HG03064 (cell line): ENCODE results near the gene C1orf159.
"Not testable (repeated sequence)": the region's sequence is repeated elsewhere in the genome, so short reads cannot be mapped to it uniquely, and the experiment has no call there.

ENCODE experiments used
- ATAC-seq: cut with Tn5 transposase; IDR thresholded peaks from one replicate; pipeline ENCODE4 v1.9.1; 2021; ENCODE audit warnings: low read depth; ENCODE audit not compliant: unreplicated experiment

Gene C1orf159

DNA sequence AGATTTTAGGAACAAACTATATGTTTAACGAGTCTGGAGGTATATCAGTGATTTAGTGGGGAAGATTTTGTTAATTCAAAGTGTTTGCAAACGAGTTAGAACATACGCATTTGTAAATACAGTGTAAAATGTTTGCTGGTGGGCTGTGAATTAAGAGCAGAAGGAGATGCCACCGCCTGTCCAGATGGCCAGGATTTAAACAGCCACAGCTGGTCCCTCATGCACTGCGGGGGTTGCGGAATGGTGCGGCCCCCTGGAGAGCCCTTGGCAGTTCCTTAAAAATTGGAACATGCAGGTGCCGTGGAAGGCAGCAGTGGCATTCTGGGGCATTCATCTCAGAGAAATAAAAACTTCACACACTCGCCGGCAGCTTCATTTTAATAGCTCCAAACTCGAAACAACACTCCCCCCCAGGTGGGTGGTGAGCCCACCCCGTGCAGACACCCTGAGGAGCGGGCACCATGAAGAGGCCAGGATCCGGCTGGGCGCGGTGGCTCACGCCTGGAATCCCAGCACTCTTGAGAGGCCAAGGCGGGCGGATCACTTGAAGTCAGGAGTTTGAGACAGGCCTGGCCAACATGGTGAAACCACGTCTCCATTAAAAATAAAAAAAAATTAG, 3.5 kb upstream of the C1orf159 start:
- ATAC-seq, result no peak

DNA sequence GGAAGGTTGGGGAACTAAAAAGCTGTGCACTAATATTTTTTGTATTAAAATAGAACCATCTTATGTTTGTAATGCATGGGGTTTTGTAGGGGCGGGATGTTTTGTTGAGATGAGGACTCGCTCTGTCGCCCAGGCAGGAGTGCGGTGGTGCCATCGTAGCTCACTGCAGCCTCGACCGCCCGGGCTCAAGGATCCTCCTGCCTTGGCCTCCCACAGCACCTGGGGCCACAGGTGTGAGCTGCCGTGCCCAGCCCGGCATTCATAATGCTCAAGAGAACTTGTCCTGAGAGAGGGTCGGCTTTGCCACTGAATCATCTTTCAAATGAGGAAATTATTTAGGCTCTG, 3.0 kb upstream of the C1orf159 start:
- ATAC-seq, result no peak

DNA sequence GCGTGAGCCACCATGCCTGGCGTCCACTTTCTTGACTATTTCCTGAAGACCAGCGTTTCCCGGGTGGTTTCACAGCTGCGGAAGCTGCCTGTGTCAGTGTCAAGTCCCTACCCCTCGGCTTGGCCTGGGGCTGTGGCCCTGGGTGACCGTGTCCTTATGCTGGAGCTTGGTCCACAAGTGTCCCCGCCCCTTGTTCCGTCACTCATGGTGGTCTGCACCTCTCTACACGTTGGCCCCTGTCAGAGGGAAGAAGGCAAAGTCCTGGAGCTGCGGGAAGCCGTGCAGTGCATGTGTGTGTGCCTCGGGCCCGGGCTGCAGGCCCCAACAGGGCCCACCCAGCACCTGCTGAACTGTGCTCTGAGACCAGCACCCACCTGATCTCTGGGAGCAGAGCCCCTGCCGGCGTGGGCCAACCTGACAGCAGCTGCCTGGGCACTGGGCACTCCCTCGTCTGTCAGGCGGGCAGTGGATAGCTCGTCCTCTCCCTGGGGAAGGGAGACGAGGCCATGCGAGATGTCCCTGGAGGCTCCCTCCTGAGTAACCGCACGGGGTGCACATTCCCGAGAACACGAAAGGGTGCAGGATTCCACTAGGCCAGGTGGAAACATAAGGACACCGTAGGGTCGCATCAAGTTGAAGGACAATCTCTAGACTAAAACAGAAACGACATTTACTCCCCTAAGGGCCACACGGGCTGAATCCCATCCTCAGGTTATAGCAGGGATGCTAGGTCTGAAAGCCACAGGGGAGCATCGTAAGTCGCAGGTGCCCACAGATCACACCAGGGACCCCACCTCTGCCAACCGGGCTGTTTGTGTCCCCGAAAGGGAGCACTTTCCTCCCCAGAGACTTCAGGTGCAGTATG, 2.4 kb upstream of the C1orf159 start:
- ATAC-seq, result no peak

DNA sequence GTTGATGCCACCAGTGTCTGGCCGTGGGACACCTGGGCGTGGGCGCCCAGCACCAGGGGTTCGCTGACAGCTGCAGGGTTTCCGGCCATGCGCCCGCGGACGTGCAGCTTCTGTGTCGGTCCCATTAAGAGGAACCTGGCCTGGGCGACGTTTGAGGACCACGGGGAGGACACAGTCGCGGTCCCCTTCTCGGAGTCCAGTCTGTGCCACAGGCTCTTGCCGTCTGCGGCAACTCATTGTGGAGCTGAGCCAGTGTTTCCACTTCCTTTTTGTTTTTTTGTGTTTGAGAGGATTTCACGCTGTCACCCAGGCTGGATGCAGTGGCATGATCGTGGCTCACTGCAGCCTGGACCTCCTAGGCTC, 1.6 kb upstream of the C1orf159 start:
- no peak for ATAC-seq

DNA sequence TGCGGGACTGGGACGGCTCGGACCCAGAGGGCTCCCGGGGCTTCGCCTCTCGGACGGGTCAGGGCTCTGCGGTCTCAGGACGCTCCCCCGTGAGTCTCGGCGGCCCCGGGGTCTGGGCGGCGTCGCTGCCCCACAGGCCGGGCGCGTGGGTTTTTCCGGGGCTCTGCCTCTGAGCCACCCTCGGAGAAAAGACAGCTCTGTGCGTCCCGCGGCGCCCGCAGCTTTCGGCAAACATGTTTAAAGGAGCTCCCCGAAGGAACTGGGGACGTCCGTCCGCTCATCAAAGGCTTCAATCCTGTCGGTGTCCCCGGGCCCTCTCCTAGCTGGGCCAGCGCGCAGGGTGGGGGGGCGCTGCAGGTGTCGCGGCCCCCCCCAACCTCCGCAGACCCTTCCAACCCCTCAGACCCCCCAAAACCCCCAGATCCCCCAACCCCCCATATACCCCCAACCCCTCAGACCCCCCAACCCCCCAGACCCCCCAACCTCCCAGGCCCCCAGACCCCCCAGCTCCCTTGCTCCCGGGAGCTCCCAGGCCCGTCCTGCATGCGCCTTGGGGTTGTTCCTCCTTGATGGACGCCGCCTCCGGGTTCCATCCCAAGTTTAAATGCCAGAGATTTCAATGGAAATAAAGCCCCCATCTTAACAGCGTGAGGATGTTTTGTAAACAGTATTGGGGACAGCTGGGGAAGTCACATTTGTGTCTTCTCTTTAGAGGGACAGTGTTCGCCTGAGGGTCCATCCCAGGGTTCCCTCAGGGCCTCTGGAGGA, 996 bp upstream of the C1orf159 start:
- ATAC-seq, result no peak

DNA sequence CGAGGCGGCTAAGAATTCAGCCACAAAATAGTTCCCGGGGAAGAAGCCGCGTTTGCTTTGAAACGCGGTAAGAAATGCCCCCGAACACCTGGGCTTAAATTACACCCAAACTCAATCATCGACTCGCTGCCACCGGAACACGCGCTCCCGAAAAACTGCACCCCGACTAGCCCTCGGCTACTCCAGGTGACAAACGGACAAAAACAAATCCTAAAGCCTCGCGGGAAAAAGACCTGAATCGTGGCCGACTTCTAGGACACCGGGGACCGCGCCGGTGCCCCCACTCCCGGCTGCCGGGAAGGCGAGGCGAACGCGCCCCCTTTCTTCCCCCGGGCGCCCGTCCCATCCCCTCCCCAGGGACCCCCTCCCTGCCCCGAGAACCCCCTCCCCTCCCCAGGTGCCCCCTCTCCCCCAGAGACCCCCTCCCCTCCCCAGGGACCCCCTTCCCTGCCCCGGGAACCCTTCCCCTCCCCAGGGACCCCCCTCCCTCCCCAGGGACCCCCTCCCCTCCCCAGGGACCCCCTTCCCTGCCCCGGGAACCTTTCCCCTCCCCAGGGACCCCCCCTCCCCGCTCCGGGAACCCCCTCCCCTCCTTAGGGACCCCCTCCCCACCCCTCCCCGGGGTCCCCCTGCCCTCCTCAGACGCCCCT, 628 bp downstream of the C1orf159 start:
- no peak for ATAC-seq

DNA sequence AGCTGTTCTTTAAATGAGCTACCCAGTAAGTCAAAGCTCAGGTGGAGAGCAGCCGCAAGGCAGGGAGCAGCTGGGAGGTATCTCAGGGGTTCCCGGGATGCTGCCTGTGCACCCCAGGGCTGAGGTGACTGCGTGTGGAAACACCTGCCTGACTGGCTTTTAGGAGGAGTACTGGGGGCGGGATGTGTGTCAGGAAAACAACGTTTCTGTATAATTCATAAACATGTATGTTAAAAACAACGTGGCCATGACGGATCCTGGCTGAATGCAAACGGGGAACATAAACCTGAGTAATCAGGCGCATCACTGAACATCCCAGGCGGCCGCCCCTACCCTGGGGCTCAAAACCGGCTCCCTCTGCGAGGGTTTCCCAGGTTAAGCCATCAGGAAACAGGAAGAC, 1.5 kb downstream of the C1orf159 start:
- ATAC-seq, result no peak

DNA sequence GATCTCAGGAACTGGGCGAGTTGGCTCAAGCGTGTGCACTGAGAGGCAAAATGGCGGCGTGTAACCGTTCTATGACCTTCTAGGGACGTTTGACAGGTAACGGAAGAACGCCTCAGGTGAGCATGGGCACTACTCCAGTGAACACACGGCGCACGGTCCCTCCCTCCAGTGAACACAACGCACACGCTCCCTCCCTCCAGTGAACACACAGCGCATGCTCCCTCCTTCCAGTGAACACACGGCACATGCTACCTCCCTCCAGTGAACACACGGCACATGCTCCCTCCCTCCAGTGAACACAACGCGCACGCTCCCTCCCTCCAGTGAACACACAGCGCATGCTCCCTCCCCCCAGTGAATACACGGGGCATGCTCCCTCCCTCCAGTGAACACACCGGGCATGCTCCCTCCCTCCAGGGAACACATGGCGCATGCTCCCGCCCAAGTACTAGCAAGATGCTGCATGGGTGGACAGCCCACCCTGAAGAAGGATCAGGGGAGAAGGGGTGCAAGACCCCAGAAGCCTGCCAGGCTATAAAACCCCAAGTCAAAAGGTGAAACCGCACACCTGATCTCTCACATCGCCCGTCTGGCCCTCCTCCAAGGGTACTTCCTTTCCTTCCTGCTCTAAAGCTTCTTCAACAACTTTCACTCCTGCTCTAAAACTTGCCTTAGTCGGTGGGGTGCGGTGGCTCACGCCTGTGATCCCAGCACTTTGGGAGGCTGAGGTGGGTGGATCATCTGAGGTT, 3.5 kb downstream of the C1orf159 start:
- no peak for ATAC-seq

DNA sequence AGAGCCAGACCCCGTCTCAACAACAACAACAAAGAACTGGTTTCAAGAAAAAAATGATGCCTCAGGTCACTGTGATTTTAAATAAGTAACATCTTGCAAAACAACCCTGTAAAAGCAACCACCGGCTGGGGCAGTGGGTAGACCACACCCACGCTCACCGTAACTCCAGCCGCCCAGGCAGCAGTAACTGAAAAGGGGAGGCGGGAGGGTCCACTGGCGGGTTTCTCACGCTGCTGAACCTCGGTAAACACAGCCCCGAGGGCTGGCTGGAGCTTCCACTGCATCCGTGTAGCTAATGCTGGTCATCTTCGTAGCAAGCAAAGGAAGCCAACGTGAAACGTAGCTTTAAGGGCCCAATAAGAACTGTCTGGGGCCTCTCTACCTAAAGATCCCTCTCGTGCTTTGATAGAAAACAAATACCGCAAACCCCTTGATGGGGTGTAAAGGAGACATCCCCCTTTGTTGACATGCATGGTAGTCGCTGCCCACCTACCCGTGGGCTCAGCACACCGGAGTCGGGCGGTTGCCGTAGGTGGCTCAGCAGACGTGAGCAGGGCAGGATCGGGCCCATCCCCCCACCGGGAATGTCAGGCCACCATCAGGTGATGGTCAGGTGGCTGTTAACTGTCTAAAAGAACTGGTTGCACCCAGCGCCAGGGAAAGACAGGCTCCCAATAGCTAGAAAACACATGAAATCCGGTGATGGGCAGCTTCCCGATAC, 4.2 kb downstream of the C1orf159 start:
- no peak for ATAC-seq

DNA sequence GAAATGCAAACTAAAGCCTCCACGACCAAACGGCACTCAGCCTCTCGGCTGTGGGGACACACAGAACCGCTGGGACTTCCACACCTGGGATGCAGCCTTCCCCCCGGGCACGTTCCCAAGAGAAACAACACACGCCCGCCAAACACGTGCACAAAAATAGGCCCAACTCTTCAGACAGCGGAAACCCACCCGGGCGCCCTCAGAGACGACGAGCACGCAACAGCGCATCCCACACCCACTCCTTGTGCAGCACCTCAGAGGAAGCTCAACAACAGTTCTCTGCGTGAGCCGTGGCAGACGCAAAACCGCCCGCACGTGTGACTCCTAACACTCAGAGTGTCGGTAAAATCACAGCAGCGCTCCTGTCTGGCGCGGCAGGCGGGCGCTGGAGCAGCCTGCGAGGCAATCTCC, 5.3 kb downstream of the C1orf159 start:
- no peak for ATAC-seq

DNA sequence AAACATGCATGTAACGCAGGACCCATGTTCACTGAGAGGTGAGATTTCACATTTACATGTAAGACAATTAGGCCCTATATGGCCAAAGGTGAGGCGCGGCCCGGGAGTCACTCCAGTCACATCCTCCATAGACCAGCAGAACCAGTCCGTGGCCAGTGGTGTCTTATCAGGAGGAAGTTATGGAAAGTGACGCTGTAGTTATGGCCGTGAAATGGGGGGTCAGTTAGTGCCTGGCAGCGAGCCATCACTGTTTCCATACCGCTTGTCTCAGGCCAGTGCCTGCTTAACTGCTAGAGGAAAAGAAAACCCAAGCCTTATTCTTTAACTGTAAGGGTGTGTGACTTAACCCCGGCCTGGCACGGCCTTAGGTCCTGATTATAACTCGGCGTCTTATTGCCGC, 6.1 kb downstream of the C1orf159 start:
- no peak for ATAC-seq

DNA sequence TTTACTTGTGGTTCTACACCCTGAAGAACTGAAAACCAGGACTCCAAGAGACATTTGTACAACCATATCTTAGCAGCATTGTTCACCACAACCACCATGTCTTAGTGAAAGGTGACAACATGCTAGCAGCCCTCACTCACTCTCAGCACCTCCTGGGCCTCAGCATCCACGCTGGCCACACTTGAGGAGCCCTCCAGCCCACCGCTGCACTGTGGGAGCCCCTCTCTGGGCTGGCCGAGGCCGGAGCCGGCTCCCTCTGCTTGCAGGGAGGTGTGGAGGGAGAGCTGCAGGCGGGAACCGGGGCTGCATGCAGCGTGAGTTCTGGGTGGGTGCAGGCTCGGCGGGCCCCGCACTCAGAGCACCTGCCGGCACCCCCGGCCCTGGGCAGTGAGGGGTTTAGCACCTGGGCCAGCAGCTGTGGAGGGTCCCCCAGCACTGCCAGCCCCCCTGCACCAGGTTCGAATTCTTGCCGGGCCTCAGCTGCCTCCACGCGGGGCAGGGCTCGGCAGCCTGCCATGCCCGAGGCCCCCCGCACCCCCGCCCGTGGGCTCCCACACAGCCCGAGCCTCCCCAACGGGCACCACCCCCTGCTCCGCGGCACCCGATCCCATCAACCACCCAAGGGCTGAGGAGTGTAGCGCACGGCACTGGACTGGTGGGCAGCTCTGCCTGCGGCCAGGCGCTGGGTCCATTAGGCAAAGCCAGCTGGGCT, 9.2 kb downstream of the C1orf159 start:
- ATAC-seq, result no peak

DNA sequence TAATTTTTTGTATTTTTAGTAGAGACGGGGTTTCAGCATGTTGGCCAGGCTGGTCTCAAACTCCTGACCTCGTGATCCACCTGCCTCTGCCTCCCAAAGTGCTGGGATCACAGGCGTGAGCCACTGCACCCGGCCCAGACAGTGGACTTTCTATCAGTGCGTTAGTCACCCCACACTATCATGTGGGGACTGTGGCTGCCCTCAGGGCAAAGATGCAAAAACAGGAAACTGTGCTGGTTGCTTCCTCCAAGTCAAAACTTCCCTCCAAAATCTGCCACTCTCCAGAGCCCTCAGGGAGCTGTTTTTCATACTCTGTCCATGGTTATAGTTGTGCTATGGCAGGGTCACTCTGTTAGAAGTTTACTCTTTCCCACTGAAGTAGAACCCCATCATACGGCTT, 11.7 kb downstream of the C1orf159 start:
- ATAC-seq, result not testable (repeated sequence)

DNA sequence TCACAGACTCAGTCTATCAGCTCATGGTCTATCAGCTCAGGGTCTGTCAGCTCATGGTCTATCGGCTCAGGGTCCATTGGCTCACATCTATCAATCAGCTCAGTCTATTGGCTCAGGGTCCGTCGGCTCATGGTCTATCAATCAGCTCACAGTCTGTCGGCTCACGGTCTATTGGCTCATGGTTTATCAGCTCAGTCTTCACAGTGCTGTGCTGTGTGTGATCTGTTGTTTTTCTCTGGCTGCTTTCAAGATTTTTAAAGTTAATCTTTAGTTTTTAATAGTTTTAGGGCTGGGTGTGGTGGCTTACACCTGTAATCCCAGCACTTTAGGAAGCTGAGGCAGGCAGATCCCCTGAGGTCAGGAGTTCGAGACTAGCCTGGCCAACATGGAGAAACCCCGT, 14.4 kb downstream of the C1orf159 start:
- no peak for ATAC-seq

DNA sequence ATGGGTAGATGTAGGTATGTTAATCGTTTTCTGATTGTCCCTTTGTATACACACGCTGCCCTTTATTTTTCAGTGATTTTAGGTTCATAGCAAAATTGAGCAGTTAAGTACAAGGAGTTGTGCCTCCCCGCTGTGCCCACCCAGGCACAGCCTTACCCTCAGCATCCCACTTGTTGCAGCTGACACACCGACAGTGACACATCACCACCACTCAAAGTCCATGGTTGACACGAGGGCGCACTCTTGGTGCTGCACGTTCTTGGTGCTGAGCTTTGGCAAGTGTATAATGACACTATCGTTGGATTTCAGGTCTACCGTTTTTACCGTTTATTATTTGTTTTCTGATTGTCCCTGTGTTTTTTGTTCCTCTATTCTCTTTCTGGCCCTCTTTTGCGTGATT, 15.6 kb downstream of the C1orf159 start:
- no peak for ATAC-seq

DNA sequence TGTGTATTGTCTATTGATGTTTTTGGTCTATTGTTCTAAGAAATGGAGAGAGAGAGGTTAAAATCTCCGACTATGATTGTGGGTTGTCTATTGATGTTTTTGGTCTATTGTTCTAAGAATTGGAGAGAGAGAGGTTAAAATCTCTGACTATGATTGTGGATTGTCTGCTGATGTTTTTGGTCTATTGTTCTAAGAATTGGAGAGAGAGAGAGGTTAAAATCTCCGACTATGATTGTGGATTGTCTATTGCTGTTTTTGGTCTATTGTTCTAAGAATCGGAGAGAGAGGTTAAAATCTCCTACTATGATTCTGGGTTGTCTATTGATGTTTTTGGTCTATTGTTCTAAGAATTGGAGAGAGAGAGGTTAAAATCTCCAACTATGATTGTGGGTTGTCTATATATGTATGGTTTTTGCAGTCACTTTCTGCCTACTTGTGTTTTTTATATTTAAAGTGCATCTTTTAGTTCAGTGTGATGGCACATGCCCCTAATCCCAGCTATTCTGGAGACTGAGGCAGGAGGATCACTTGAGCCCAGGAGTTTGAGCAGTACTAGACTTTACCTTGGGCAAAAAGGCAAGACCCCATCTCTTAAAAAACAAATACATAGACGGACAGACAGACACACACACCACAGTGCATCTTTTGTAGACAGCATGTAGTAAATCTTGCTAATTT, 16.2 kb downstream of the C1orf159 start:
- ATAC-seq, result no peak

DNA sequence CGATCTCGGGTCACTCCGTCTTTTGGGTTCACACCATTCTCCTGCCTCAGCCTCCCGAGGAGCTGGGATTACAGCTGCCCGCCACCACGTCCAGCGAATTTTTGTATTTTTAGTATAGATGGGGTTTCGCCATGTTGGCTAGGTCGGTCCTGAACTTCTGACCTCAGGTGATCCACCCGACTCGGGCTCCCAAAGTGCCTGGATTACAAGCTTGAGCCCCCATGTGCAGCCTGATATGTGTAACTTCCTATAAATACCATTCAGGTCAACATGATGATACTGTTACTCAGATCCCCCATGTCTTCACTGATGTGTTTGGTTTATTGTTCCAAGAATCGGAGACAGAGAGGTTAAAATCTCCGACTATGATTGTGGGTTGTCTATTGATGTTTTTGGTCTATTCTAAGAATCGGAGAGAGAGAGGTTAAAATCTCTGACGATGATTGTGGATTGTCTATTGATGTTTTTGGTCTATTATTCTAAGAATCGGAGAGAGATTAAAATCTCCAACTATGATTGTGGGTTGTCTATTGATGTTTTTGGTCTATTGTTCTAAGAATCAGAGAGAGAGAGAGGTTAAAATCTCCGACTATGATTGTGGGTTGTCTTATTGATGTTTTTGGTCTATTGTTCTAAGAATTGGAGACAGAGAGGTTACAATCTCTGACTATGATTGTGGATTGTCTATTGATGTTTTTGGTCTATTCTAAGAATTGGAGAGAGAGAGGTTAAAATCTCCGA, 17.0 kb downstream of the C1orf159 start:
- no peak for ATAC-seq

DNA sequence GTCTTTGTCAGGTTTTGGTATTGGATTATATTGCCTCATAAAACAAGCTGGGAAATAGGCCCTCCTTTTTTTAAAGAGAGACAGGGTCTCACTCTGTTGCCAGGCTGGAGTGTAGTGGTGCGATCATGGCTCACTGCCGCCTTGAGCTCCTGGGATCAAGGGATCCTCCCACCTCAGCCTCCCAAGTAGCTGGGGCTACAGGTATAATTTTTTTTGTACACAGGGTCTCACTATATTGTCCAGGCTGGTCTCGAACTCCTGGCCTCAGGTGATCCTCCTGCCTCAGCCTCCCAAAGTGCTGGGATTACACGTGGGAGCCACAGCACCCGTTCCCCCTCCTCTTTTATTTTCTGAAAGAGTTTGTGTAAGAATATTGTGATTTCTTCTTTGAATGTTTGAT, 19.8 kb downstream of the C1orf159 start:
- ATAC-seq, result not testable (repeated sequence)
